ENCODE data around the gene DDX25.

Gene DDX25

DNA sequence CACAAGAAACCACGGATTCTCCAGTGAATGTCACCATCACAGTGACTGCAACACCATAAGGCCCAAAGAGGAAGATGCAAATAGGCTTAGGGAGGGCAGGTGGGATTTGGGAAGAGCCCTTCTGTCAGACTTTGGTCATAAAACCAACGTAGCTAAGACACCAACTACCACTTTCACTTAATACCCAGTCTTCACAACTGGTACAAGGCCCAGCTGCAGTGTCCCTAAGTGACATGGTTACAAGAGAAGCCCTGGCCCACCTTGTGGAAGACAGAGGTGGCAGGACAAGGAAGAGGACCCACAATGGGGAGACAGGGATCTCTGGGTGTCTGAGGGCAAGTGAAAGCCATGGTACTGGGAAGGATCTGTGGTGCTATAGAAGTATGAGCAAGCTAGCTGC is 51.5 kb downstream of the DDX25 start:
- DNase-seq (ENCODE audit: low spot score): no peak
- ChIA-PET CTCF (no interaction called here), POLR2A (ENCODE audit: low non-redundant PET) (no interaction called here)
- TF ChIP-seq, protein P1, sequence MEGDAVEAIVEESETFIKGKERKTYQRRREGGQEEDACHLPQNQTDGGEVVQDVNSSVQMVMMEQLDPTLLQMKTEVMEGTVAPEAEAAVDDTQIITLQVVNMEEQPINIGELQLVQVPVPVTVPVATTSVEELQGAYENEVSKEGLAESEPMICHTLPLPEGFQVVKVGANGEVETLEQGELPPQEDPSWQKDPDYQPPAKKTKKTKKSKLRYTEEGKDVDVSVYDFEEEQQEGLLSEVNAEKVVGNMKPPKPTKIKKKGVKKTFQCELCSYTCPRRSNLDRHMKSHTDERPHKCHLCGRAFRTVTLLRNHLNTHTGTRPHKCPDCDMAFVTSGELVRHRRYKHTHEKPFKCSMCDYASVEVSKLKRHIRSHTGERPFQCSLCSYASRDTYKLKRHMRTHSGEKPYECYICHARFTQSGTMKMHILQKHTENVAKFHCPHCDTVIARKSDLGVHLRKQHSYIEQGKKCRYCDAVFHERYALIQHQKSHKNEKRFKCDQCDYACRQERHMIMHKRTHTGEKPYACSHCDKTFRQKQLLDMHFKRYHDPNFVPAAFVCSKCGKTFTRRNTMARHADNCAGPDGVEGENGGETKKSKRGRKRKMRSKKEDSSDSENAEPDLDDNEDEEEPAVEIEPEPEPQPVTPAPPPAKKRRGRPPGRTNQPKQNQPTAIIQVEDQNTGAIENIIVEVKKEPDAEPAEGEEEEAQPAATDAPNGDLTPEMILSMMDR (conservative IDR thresholded peaks at IDR 0.05; ENCODE audit: low read depth): no peak
- H3K27ac ChIP-seq: no peak overlapping the region

GRCh38 chr11:125956391-125957134 is 52.3 kb downstream of the DDX25 start:
- ChIA-PET POLR2A (ENCODE audit: low non-redundant PET) (no interaction called here), CTCF (no interaction called here)
- DNase-seq (ENCODE audit: low spot score): no peak
- no peak overlapping the region for H3K27ac ChIP-seq
- TF ChIP-seq, protein P1 (conservative IDR thresholded peaks at IDR 0.05; ENCODE audit: low read depth): no peak

GRCh38 chr11:125957618-125958332 is 53.5 kb downstream of the DDX25 start:
- TF ChIP-seq, protein P1 (conservative IDR thresholded peaks at IDR 0.05; ENCODE audit: low read depth): no peak
- ChIA-PET POLR2A (ENCODE audit: low non-redundant PET) (no interaction called here), CTCF (no interaction called here)
- H3K27ac ChIP-seq: no peak overlapping the region
- no peak for DNase-seq (ENCODE audit: low spot score)

- CTCF ChIA-PET: no interaction called here
- no peak for DNase-seq (ENCODE audit: low spot score)
- H3K27ac ChIP-seq: no peak overlapping the region
- TF ChIP-seq, protein P1 (conservative IDR thresholded peaks at IDR 0.05; ENCODE audit: low read depth): no peak
- POLR2A ChIA-PET (ENCODE audit: low non-redundant PET): no interaction called here
Observed at GRCh38 chr11:125958872-125959400, 54.6 kb downstream of the DDX25 start.

GRCh38 chr11:125959511-125959910 is 55.2 kb downstream of the DDX25 start:
- POLR2A ChIA-PET (ENCODE audit: low non-redundant PET): no interaction called here

DNA sequence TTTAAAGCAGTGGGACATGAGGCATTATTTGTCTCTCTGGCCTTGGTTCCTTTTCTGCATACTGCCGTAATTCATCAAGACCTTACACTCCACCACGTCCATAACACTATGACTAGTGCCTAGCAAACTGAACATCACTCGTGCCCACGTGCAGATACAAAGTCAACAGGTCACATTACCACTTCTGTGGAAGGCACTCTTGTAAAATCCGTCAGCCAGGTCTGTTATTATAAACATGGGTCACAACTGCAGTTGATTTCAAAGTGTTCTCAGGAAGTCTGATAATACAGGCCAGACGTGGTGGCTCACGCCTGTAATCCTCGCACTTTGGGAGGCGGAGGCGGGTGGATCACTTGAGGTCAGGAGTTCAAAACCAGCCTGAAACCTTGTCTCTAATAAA is 55.6 kb downstream of the DDX25 start:
- no peak for DNase-seq (ENCODE audit: low spot score)
- POLR2A ChIA-PET (ENCODE audit: low non-redundant PET): no interaction called here
- CTCF ChIA-PET: interaction anchor here (0.6 kb wide), 1 partner anchor 65 kb away, joined by 3 read pairs; no protein-coding TSS in a partner anchor
- TF ChIP-seq, protein P1 (conservative IDR thresholded peaks at IDR 0.05; ENCODE audit: low read depth): no peak
- H3K27ac ChIP-seq: no peak overlapping the region

More at GRCh38 chr11:125959511-125959910, 55.2 kb downstream of the DDX25 start:
- CTCF ChIA-PET: interaction anchor here (0.6 kb wide), 1 partner anchor 65 kb away, joined by 3 read pairs; no protein-coding TSS in a partner anchor
- DNase-seq (ENCODE audit: low spot score): no peak
- TF ChIP-seq, protein P1 (conservative IDR thresholded peaks at IDR 0.05; ENCODE audit: low read depth): no peak
- no peak overlapping the region for H3K27ac ChIP-seq

All from RWPE1 (cell line).